SU-DHL-6 (cell line): Measurements from ENCODE around the gene SUPT6H.

Source experiments
- H2AFZ ChIP-seq: fragments of 200-600 bp; sonication (generic); 2 replicates; pipeline ENCODE4 v1.6.1; 2014; ENCODE audit warnings: low read depth, mild to moderate bottlenecking, moderate library complexity, mixed read lengths, antibody characterized with exemption, low read length; ENCODE audit not compliant: severe bottlenecking
- H3F3A ChIP-seq: fragments of 200-600 bp; shearing (Covaris generic); 2 replicates; pipeline ENCODE4 v1.6.0; 2016; ENCODE audit warnings: antibody characterized with exemption, mild to moderate bottlenecking; ENCODE audit not compliant: insufficient read depth
- H3K27ac ChIP-seq: fragments of 200-600 bp; sonication (generic); 2 replicates; pipeline ENCODE4 v1.5.1; 2016; ENCODE audit warnings: low read depth, mild to moderate bottlenecking, low read length, moderate library complexity, mixed read lengths
- H3K27me3 ChIP-seq: fragments of 200-600 bp; sonication (generic), shearing (Covaris generic); 2 replicates; pipeline ENCODE4 v1.6.0; 2014; ENCODE audit warnings: mild to moderate bottlenecking, low read length
- H3K36me3 ChIP-seq: fragments of 200-600 bp; sonication (generic); 2 replicates; pipeline ENCODE4 v1.6.1; 2014; ENCODE audit warnings: mild to moderate bottlenecking, low read length, mixed read lengths
- H3K4me2 ChIP-seq: fragments of 300-600, 200-600 bp; shearing (Covaris generic), sonication (generic); 2 replicates; pipeline ENCODE4 v1.6.0; 2014; ENCODE audit warnings: low read length, low read depth, mild to moderate bottlenecking; ENCODE audit not compliant: poor library complexity, severe bottlenecking
- H3K4me3 ChIP-seq: fragments of 200-600 bp; sonication (generic); 2 replicates; pipeline ENCODE4 v1.5.1; 2014; ENCODE audit warnings: antibody characterized with exemption, low read length, mild to moderate bottlenecking, mixed read lengths; ENCODE audit not compliant: insufficient read depth, poor library complexity, severe bottlenecking
- H3K79me2 ChIP-seq: fragments of 200-600 bp; sonication (generic); 2 replicates; pipeline ENCODE4 v1.6.1; 2014; ENCODE audit warnings: mild to moderate bottlenecking, low read length, moderate library complexity; ENCODE audit not compliant: insufficient read depth
- H3K9ac ChIP-seq: fragments of 200-600 bp; sonication (generic); 2 replicates; pipeline ENCODE4 v1.7.0; 2014; ENCODE audit warnings: mild to moderate bottlenecking, low read length
- H3K9me2 ChIP-seq: fragments of 200-600 bp; sonication (generic); replicated peaks from 2 replicates; pipeline ENCODE4 v1.6.1; 2014; ENCODE audit warnings: low read length; ENCODE audit not compliant: insufficient read depth
- H3K9me3 ChIP-seq: fragments of 200-600 bp; sonication (generic); 2 replicates; pipeline ENCODE4 v1.6.1; 2014; ENCODE audit warnings: low read length, mixed read lengths; ENCODE audit not compliant: insufficient read depth
- H4K20me1 ChIP-seq: fragments of 200-600 bp; sonication (generic); 2 replicates; pipeline ENCODE4 v1.6.1; 2014; ENCODE audit warnings: low read depth, mild to moderate bottlenecking, antibody characterized with exemption, low read length, moderate library complexity, mixed read lengths
- CTCF ChIP-seq: fragments of 200-600 bp; sonication (generic); IDR thresholded peaks from one replicate; pipeline ENCODE4 v1.5.1; 2017; ENCODE audit warnings: antibody characterized with exemption, mild to moderate bottlenecking, low read length, moderate library complexity; ENCODE audit not compliant: insufficient read depth, poor library complexity, severe bottlenecking
- EZH2phosphoT487 ChIP-seq: fragments of 200-600 bp; sonication (generic), shearing (Covaris generic); conservative IDR thresholded peaks from 2 replicates; pipeline ENCODE4 v1.6.1; 2018; ENCODE audit warnings: mild to moderate bottlenecking, antibody characterized with exemption, low read length, moderate library complexity, mixed read lengths

SUPT6H gene

GRCh38 chr17:28675980-28676379, 14.0 kb downstream of the SUPT6H start:
- H2AFZ ChIP-seq, result no peak overlapping the region
- peaks cover 25% of the 10 kb centered on the region for H3K36me3 ChIP-seq
- no peaks in the 10 kb centered on the region for H3K9me2 ChIP-seq
- H3K27me3 ChIP-seq, result no peaks in the 10 kb centered on the region
- peak; percentile 53 for TF ChIP-seq CTCF
- TF ChIP-seq EZH2phosphoT487, result no peak
- no peak overlapping the region for H3K4me3 ChIP-seq
- H3K27ac ChIP-seq, result no peak overlapping the region
- H3K9me3 ChIP-seq, result no peaks in the 10 kb centered on the region
- no peaks in the 10 kb centered on the region for H3F3A ChIP-seq
- H3K79me2 ChIP-seq, result no peaks in the 10 kb centered on the region
- no peak overlapping the region for H3K4me2 ChIP-seq
- no peaks in the 10 kb centered on the region for H4K20me1 ChIP-seq
- no peak overlapping the region for H3K9ac ChIP-seq

GRCh38 chr17:28682655-28683054, 20.6 kb downstream of the SUPT6H start:
- Histone ChIP-seq H3K36me3 (peaks cover 26% of the 10 kb centered on the region), H3K4me3 (no peak overlapping the region), H3K9me3 (no peaks in the 10 kb centered on the region), H3K9ac (no peak overlapping the region), H2AFZ (no peak overlapping the region), H3K4me2 (no peak overlapping the region), H3K27ac (no peak overlapping the region), H3K27me3 (no peaks in the 10 kb centered on the region), H3F3A (no peaks in the 10 kb centered on the region), H4K20me1 (no peaks in the 10 kb centered on the region), H3K9me2 (no peaks in the 10 kb centered on the region), H3K79me2 (no peaks in the 10 kb centered on the region)
- TF ChIP-seq EZH2phosphoT487, result no peak
- no peak for TF ChIP-seq CTCF

- H3K9ac ChIP-seq, result no peak overlapping the region
These were observed 23.0 kb downstream of the SUPT6H start for GRCh38 chr17:28684963-28685362.

More at GRCh38 chr17:28684963-28685362, 23.0 kb downstream of the SUPT6H start:
- Histone ChIP-seq H3K4me3 (no peak overlapping the region), H3K79me2 (no peaks in the 10 kb centered on the region), H3K9me2 (no peaks in the 10 kb centered on the region), H3K9me3 (no peaks in the 10 kb centered on the region), H3K27ac (no peak overlapping the region), H3K27me3 (no peaks in the 10 kb centered on the region), H3F3A (no peaks in the 10 kb centered on the region), H4K20me1 (no peaks in the 10 kb centered on the region), H3K36me3 (peaks cover 37% of the 10 kb centered on the region), H2AFZ (no peak overlapping the region), H3K4me2 (no peak overlapping the region)
- TF ChIP-seq CTCF, result no peak
- TF ChIP-seq EZH2phosphoT487, result no peak
